NCI-H345 (cell line): ENCODE measurements around the gene GAB4.
A peak's percentile ranks its signal among the peaks of the same experiment; 100 is the strongest.
"Not testable (repeated sequence)": the region's sequence is repeated elsewhere in the genome, so short reads cannot be mapped to it uniquely, and the experiment has no call there.

ENCODE experiments used
- DNase-seq: peaks from one replicate; lab custom pipeline; 2025; lab: John Stamatoyannopoulos, UW

The GAB4 gene

GRCh38 chr22:16959345-16959930 is 48.6 kb downstream of the GAB4 start:
- DNase-seq, result no peak

GRCh38 chr22:16958475-16958874 is 49.5 kb downstream of the GAB4 start:
- DNase-seq, result no peak

GRCh38 chr22:16957781-16958180 is 50.2 kb downstream of the GAB4 start:
- DNase-seq, result no peak

- no peak for DNase-seq
These were observed 51.7 kb downstream of the GAB4 start for GRCh38 chr22:16956290-16956689.

- no peak for DNase-seq
These were observed 52.3 kb downstream of the GAB4 start for GRCh38 chr22:16955678-16956210.

- no peak for DNase-seq
These were observed 52.9 kb downstream of the GAB4 start for GRCh38 chr22:16955081-16955480.

GRCh38 chr22:16954060-16954403 is 54.0 kb downstream of the GAB4 start:
- DNase-seq, result no peak

GRCh38 chr22:16953206-16954059 is 54.6 kb downstream of the GAB4 start:
- no peak for DNase-seq

- DNase-seq, result no peak
These were observed 58.5 kb downstream of the GAB4 start for GRCh38 chr22:16949561-16949960.

- DNase-seq, result no peak
These were observed 70.2 kb downstream of the GAB4 start for GRCh38 chr22:16937811-16938210.

- not testable (repeated sequence) for DNase-seq
These were observed 70.8 kb downstream of the GAB4 start for GRCh38 chr22:16937209-16937608.

GRCh38 chr22:16936625-16937024 is 71.4 kb downstream of the GAB4 start:
- DNase-seq, result no peak

GRCh38 chr22:16935209-16935608 is 72.8 kb downstream of the GAB4 start:
- no peak for DNase-seq

- no peak for DNase-seq
These were observed 74.4 kb downstream of the GAB4 start for GRCh38 chr22:16933291-16934282.

GRCh38 chr22:16932577-16932976 is 75.4 kb downstream of the GAB4 start:
- no peak for DNase-seq

GRCh38 chr22:16925407-16925966 is 82.5 kb downstream of the GAB4 start:
- DNase-seq, result no peak

GRCh38 chr22:16922706-16923105 is 85.3 kb downstream of the GAB4 start:
- no peak for DNase-seq

- DNase-seq, result no peak
These were observed 85.9 kb downstream of the GAB4 start for GRCh38 chr22:16922076-16922475.

- DNase-seq, result peak; percentile 7
These were observed 90.6 kb downstream of the GAB4 start for GRCh38 chr22:16917144-16918003.

- no peak for DNase-seq
These were observed 92.3 kb downstream of the GAB4 start for GRCh38 chr22:16915701-16916100.

- DNase-seq, result not testable (repeated sequence)
These were observed 93.1 kb downstream of the GAB4 start for GRCh38 chr22:16914911-16915310.
